Tibial nerve (tissue), 4 donors: ENCODE results near the gene AUTS2.

Source experiments
- EP300 ChIP-seq, 2 donors: sonication (generic); formaldehyde crosslinking; IDR thresholded peaks; one replicate each; pipeline ENCODE4 v1.6.1; 2017; ENCODE audit warnings: antibody characterized with exemption in 2 of 2, mild to moderate bottlenecking in 1 of 2
- POLR2A ChIP-seq, 2 donors: fragments of 450-650 bp; IDR thresholded peaks; one replicate each; pipeline ENCODE4 v1.6.1; 2017; ENCODE audit warnings: antibody characterized with exemption in 2 of 2, mild to moderate bottlenecking in 2 of 2, moderate library complexity in 2 of 2
- TF ChIP-seq, protein P1 (sequence below), 5 experiments: fragments of 200-600 bp in 3 of 5; fragments of 450-650 bp in 2 of 5; sonication (generic) in 3 of 5; IDR thresholded peaks; one replicate each; pipeline ENCODE4 v1.5.1; 2016 to 2019; ENCODE audit warnings: antibody characterized with exemption in 5 of 5, mild to moderate bottlenecking in 3 of 5, moderate library complexity in 2 of 5

GRCh38 chr7:70470746-70471145 lies 872.5 kb downstream of the AUTS2 start:
- TF ChIP-seq, protein P1, sequence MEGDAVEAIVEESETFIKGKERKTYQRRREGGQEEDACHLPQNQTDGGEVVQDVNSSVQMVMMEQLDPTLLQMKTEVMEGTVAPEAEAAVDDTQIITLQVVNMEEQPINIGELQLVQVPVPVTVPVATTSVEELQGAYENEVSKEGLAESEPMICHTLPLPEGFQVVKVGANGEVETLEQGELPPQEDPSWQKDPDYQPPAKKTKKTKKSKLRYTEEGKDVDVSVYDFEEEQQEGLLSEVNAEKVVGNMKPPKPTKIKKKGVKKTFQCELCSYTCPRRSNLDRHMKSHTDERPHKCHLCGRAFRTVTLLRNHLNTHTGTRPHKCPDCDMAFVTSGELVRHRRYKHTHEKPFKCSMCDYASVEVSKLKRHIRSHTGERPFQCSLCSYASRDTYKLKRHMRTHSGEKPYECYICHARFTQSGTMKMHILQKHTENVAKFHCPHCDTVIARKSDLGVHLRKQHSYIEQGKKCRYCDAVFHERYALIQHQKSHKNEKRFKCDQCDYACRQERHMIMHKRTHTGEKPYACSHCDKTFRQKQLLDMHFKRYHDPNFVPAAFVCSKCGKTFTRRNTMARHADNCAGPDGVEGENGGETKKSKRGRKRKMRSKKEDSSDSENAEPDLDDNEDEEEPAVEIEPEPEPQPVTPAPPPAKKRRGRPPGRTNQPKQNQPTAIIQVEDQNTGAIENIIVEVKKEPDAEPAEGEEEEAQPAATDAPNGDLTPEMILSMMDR (IDR thresholded peaks at IDR 0.05): no peak
- TF ChIP-seq EP300 (IDR thresholded peaks at IDR 0.05): no peak
- TF ChIP-seq POLR2A (IDR thresholded peaks at IDR 0.05): no peak
